CD4-positive, alpha-beta T cell treated with Interferon alpha-2 for 1 hour (primary cell): Measurements from ENCODE around the gene CYP1A2.
"Not testable (repeated sequence)": the region's sequence is repeated elsewhere in the genome, so short reads cannot be mapped to it uniquely, and the experiment has no call there.

Source experiments
- DNase-seq, 2 donors: peaks; one replicate each; pipeline ENCODE4 v3.0.0-alpha.2; 2020 to 2022

Gene CYP1A2

DNA sequence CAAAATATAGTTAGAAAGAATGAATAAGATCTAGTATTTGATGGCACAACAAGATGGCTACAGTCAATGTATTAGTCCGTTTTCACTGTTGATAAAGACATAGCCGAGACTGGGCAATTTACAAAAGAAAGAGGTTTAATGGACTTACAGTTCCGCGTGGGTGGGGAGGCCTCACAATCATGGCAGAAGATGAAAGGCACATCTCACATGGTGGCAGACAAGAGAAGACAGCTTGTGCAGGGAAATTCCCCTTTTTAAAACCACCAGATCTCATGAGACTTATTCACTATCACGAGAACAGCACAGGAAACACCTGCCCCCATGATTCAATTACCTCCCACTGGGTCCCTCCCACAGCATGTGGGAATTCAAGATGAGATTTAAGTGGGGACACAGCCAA lies 10.4 kb upstream of the CYP1A2 start:
- not testable (repeated sequence) for DNase-seq

GRCh38 chr15:74742422-74742821 lies 6.2 kb upstream of the CYP1A2 start:
- DNase-seq = no peak

DNA sequence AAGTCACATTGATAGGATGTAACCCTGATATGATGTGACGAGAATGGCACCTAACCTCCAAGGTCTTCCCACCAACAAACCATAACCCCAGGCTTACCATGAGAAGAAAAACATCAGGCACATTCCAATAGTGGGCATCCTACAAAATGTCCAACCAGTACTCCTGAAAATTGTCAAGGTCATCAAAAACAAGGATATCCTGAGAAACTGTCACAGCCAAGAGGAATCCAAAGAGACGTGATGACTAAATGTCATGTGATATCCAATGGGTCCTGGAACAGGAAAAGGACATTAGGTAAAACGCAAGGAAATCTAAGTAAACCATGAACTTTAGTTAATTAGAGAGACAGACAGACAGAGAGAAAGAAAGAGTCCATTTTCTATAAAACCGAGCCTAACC lies 2.3 kb upstream of the CYP1A2 start:
- DNase-seq = no peak

- DNase-seq = no peak
Observed at GRCh38 chr15:74749832-74750231, 1.2 kb downstream of the CYP1A2 start.

GRCh38 chr15:74750751-74751150 lies 2.1 kb downstream of the CYP1A2 start:
- DNase-seq = no peak

DNA sequence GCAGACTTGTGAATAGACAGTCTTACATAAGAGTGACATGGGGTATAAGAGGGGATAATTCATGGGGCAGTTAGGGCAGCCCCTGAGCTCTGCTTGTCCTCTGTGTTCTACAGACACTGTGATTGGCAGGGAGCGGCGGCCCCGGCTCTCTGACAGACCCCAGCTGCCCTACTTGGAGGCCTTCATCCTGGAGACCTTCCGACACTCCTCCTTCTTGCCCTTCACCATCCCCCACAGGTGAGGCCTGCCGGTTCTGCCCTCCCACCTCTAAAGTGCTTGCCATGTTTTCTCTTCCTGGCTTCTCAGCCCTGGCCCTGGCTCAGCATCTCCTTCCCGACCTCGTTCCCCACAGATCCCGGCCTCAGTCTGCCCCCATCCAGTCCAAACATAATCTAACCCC lies 3.4 kb downstream of the CYP1A2 start:
- DNase-seq = no peak

- no peak for DNase-seq
Observed at GRCh38 chr15:74752531-74752930, 3.9 kb downstream of the CYP1A2 start.

DNA sequence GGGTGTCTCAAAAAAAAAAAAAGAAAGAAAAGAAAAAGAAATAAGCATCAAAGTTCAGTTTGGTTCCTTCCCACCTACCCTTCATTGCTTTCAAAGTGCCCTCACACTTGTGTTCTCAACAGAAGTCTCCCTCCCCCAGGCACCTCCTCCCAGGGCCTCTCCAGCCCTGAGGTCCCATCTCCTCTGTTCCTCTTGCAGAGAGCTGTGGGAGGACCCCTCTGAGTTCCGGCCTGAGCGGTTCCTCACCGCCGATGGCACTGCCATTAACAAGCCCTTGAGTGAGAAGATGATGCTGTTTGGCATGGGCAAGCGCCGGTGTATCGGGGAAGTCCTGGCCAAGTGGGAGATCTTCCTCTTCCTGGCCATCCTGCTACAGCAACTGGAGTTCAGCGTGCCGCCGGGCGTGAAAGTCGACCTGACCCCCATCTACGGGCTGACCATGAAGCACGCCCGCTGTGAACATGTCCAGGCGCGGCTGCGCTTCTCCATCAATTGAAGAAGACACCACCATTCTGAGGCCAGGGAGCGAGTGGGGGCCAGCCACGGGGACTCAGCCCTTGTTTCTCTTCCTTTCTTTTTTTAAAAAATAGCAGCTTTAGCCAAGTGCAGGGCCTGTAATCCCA lies 6.1 kb downstream of the CYP1A2 start:
- DNase-seq = no peak

DNA sequence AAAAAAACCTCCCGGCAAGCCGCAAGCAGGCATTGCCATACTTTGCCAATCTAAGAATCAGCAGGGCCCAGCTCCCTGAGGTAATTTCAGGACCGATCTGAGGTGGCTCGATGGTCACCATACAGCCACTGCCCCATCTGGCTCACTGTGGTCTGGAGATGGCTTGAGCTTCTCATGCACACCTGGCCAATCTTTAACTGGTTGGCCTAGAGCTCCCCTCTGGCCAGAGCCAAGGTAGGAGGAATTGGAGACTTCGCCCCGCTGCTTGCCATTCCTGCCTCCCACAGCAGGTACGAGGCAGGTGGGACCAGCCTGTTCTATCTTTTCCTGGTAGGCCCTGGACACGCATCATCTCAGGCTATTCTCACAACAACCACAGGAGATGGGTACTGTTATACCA lies 10.1 kb downstream of the CYP1A2 start:
- no peak for DNase-seq

GRCh38 chr15:74762791-74763150 lies 14.1 kb downstream of the CYP1A2 start:
- no peak for DNase-seq

DNA sequence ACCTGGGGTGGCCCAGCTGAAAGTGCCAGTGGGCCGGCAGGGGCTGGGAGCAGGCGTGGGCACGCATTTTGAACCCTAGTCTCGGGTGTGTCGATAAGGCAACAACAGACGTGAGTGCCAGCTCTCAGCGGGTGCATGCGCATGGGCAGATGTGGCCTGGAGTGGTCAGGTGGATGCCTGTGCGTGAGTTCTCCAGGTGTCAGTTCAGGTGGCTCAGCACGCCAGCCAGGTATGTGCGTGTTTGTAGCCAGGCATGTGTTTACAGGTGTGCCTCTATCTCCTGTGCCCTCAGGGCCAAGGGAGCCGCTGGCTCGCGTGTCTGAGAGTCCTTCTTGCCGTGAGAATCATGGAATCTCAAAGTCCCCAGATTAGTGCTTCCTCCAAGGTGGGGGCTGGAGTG lies 14.8 kb downstream of the CYP1A2 start:
- DNase-seq = no peak

DNA sequence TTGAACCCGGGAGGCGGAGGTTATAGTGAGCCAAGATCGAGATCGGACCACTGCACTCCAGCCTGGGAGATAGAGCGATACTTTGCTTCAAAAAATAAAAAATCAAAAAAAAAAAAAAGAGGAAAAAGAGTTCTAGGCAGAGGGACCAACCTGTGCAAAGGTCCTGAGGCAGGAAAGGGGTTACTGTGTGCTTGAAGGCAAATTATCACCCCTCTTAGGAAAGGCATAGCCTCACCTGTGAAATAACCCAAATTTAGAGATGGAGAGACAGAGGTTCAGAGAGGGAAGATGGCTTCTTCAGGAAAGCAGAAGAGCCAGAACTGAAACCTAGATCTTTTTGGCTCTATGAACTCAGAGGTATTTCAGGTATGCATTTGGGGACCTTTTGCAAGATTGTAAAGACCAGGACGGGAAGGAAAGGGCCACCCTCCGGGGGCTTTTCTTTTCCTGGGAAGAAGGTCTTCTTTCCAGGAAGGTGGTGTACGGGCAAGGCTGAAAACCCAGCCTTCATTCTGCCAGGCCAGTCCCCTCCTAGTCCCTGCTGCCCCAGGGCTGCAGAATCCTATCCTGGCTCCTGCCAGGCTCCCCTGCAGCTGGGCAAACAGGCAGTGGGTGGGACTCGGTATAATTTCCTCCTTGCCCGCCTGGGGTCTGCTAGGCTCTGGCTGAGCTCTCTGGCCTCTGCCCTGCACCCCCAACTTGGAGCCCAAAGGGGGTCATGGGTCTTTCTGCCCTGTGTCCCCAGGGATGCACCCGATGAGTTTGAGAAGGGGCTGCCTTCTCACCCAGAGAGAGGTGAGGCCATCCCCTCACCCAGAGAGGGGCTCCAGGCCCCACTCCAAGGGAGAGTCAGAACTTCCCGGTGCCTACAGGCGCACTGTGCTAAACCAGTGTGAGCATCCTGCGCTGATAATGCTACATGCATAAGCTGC lies 18.8 kb downstream of the CYP1A2 start:
- no peak for DNase-seq

- no peak for DNase-seq
Observed at GRCh38 chr15:74768099-74768770, 19.6 kb downstream of the CYP1A2 start.

GRCh38 chr15:74768771-74769342 lies 20.2 kb downstream of the CYP1A2 start:
- DNase-seq = peak; percentile 61 to 75

DNA sequence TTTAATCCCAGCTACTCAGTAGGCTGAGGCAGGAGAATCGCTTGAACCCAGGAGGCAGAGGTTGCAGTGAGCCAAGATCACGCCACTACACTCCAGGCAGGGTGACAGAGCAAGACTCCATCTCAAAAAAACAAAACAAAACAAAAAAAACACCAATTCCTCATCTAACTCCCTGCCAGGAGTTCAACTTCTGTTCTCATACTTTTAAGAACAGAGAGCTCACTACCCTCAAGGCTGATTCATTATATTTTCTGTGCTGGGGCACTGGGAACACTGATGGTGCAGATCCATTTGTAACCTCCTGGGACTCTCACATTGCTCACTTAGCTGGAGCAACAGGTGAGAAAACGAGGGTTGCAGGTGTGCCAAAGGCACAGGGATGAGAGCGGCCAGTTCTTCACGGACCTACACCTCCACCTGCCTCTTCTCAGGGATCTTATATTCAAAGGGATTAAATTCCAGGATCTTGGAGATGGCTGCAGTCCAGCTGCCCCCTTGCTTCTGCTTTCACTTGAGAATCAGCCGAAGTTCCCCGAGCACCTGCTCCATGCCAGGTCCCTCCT lies 20.9 kb downstream of the CYP1A2 start:
- no peak for DNase-seq

- no peak for DNase-seq
Observed at GRCh38 chr15:74770211-74770903, 21.7 kb downstream of the CYP1A2 start.

GRCh38 chr15:74773329-74773728 lies 24.7 kb downstream of the CYP1A2 start:
- DNase-seq = no peak

DNA sequence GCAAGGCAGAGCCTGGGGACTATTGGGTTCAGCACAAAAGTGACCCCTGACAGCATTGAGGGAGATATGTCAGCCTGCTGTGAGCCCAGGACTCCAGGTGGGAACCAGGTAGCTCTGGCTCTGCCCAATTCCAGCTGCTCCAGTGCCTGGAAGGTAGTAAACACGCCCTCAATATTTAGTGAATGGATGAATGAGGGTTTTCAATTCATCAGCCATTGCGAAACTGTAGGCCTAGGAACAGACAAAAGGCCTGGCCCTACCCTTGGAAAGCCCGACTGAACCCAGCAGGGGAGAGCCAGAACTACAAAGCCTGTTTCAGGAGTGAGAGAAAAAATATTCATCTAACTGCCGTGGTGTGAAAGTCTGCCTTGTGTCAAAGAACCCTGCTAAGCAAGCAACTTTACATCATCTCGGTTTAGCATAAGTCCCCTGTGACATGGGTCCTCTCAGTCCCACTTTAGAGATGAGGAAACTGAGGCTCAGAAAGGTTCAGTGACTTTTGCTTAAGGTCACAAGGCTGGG lies 25.1 kb downstream of the CYP1A2 start:
- no peak for DNase-seq

- DNase-seq = no peak
Observed at GRCh38 chr15:74775132-74775562, 26.5 kb downstream of the CYP1A2 start.

DNA sequence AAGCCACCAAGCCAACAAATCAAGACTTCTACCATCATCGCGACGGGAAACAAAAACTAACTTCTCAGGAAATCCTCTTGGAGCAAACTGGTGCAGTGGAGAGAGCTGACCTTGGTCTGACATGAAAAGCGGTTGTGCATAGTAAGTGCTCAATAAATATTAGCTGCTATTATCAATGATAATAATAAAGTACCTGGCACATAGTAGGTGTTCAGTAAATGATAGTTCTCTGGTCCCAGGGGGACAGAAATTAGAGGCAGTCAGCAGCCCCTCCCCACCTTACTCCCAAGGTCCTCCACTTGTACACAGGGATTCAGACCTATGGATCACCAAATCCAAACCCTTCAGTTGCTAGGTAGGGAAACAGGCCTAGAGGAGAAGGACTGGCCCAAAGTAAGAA lies 27.2 kb downstream of the CYP1A2 start:
- DNase-seq = no peak

DNA sequence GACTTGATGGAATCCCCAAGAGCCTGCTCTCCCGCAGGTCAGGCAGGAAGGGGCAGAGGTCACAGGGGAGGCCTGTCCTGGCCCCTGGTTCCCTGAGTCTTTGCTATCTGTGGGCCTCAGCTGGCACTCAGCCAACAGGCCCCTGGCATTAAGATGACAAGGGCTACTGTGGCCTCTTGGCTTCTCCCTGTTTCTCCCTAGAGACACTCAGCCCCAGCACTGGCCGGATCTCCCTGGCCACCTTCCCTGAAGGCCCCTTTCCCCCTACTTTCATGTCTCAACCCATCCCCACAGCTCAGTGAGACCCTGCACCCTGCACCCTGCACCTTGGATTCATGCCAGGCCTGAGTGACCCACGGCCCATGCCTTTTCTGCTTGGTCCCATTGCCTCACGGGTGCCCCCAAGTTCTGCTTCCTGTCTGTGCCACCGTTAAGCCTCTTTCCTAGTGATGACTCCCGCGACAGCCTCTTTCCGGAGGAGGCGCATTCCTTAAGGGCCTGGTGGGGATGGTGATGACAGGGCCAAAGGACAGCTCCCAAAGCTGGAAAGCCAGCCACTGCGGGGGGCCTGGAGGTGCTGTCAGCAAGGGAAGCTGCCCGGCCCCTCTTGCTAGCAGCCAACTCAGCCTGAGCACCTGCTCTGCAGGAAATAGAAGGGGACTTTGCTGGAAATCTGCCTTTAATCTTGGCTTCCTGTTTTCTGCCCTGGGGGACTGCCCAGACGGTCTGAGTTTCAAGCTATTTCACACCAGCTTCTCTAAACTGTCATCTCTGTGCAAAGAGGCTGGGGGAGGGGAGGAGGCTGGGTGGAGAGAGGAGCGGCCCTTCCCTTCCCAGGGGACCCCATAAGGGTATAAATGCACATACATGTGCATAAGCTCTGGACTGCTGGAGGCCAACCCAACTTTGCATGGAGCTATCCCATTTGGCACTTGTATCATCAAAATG lies 28.4 kb downstream of the CYP1A2 start:
- peak; percentile 82 to 86 for DNase-seq
